IMR-90 (cell line): ENCODE data around the gene PDE6B. TPM values are rescaled to one million over a fixed set of nuclear protein-coding genes. Genes with fewer than 3 reads are reported as not detected.
"Not testable (repeated sequence)": the region's sequence is repeated elsewhere in the genome, so short reads cannot be mapped to it uniquely, and the experiment has no call there.

Experiments used
- ATAC-seq: fragments of 200-7000 bp; cut with Tn5 transposase; 2 replicates; pipeline ENCODE4 v1.9.1; 2020; ENCODE audit warnings: low read depth, mild to moderate bottlenecking, moderate library complexity
- BruUV-seq: library from RNA; stranded (reverse); fragments of 400-500 nt; replicated peaks from 2 replicates; lab custom pipeline; 2021; lab: Mats Ljungman, UMichigan
- CTCF ChIA-PET: fragments of 300-600 bp; formaldehyde crosslinking; extraction: SDS; loops from one replicate; lab custom pipeline; 2021; ENCODE audit warnings: antibody characterized with exemption; lab: Yijun Ruan, JAX
- POLR2A ChIA-PET: fragments of 300-600 bp; sonication (Branson Sonifier 250); formaldehyde crosslinking; loops from one replicate; lab custom pipeline; 2022; ENCODE audit warnings: antibody characterized with exemption; ENCODE audit not compliant: unreplicated experiment; lab: Charles Lee
- DNase-seq: peaks from one replicate; pipeline ENCODE4 v3.0.0; 2013
- H2AFZ ChIP-seq: replicated peaks from 2 replicates; pipeline ENCODE3; 2013; ENCODE audit warnings: low read length, mild to moderate bottlenecking; ENCODE audit not compliant: poor library complexity
- H2AK5ac ChIP-seq: 2 replicates; pipeline ENCODE4 v1.6.1; 2013; ENCODE audit warnings: low read depth, low read length, inconsistent platforms
- H2AK9ac ChIP-seq: replicated peaks from 2 replicates; pipeline ENCODE3; 2013; ENCODE audit warnings: mild to moderate bottlenecking, low read depth, low read length, moderate library complexity; ENCODE audit not compliant: poor library complexity
- H2BK120ac ChIP-seq: 2 replicates; pipeline ENCODE4 v1.6.1; 2013; ENCODE audit warnings: low read depth, low read length, inconsistent platforms
- H2BK15ac ChIP-seq: 3 replicates; pipeline ENCODE4 v1.6.1; 2013; ENCODE audit warnings: low read depth, low read length, inconsistent platforms
- H2BK20ac ChIP-seq: 2 replicates; pipeline ENCODE4 v1.6.1; 2013; ENCODE audit warnings: low read depth, mild to moderate bottlenecking, inconsistent platforms, low read length, moderate library complexity
- H2BK5ac ChIP-seq: 2 replicates; pipeline ENCODE4 v1.6.1; 2013; ENCODE audit warnings: mild to moderate bottlenecking, low read depth, low read length, inconsistent platforms; ENCODE audit not compliant: poor library complexity, severe bottlenecking
- H3K14ac ChIP-seq: replicated peaks from 2 replicates; pipeline ENCODE4 v1.6.1; 2013; ENCODE audit warnings: low read depth, low read length, inconsistent platforms
- H3K18ac ChIP-seq: 2 replicates; pipeline ENCODE4 v1.6.1; 2013; ENCODE audit warnings: low read depth, low read length, control low read depth
- H3K23ac ChIP-seq: 2 replicates; pipeline ENCODE4 v1.6.1; 2013; ENCODE audit warnings: low read depth, low read length, inconsistent platforms
- H3K27ac ChIP-seq: 2 replicates; pipeline ENCODE4 v1.5.1; 2013; ENCODE audit warnings: mild to moderate bottlenecking, control low read depth, low read length; ENCODE audit not compliant: insufficient read depth
- H3K27me3 ChIP-seq: 2 replicates; pipeline ENCODE4 v1.6.1; 2013; ENCODE audit warnings: low read length; ENCODE audit not compliant: control insufficient read depth, insufficient read depth
- H3K36me3 ChIP-seq: 2 replicates; pipeline ENCODE4 v1.6.1; 2013; ENCODE audit warnings: low read length, mixed read lengths; ENCODE audit not compliant: control insufficient read depth, insufficient read depth
- H3K4ac ChIP-seq: 2 replicates; pipeline ENCODE4 v1.6.1; 2013; ENCODE audit warnings: low read depth, low read length, inconsistent platforms
- H3K4me1 ChIP-seq: 2 replicates; pipeline ENCODE4 v1.6.1; 2013; ENCODE audit warnings: low read length, mixed read lengths; ENCODE audit not compliant: control insufficient read depth, insufficient read depth
- H3K4me2 ChIP-seq: 2 replicates; pipeline ENCODE4 v1.6.1; 2013; ENCODE audit warnings: low read depth, mild to moderate bottlenecking, control low read depth, low read length, moderate library complexity
- H3K4me3 ChIP-seq: 2 replicates; pipeline ENCODE4 v1.5.1; 2013; ENCODE audit warnings: low read depth, mild to moderate bottlenecking, control low read depth, low read length, moderate library complexity; ENCODE audit not compliant: insufficient read depth
- H3K56ac ChIP-seq: 2 replicates; pipeline ENCODE4 v1.6.1; 2013; ENCODE audit warnings: low read length, inconsistent platforms; ENCODE audit not compliant: insufficient read depth; ENCODE audit errors: extremely low read depth
- H3K79me1 ChIP-seq, 2 experiments: 2 replicates each; pipeline ENCODE4 v1.6.1; 2013; ENCODE audit warnings: low read length in 2 of 2, inconsistent platforms in 1 of 2, low read depth in 1 of 2
- H3K9ac ChIP-seq: 2 replicates; pipeline ENCODE4 v1.6.1; 2013; ENCODE audit warnings: low read depth, low read length, control low read depth
- H3K9me1 ChIP-seq: 2 replicates; pipeline ENCODE4 v1.6.1; 2013; ENCODE audit warnings: low read length, inconsistent platforms; ENCODE audit not compliant: insufficient read depth
- H3K9me3 ChIP-seq: 2 replicates; pipeline ENCODE4 v1.6.1; 2013; ENCODE audit warnings: low read length; ENCODE audit not compliant: control insufficient read depth, insufficient read depth
- H4K20me1 ChIP-seq: 2 replicates; pipeline ENCODE4 v1.6.1; 2013; ENCODE audit warnings: low read length, inconsistent platforms; ENCODE audit not compliant: insufficient read depth
- H4K5ac ChIP-seq: 2 replicates; pipeline ENCODE4 v1.6.1; 2013; ENCODE audit warnings: mild to moderate bottlenecking, low read depth, low read length, control low read depth
- H4K8ac ChIP-seq, 2 experiments: 2 replicates each; pipeline ENCODE4 v1.6.1; 2013; ENCODE audit warnings: low read depth in 2 of 2, low read length in 2 of 2, control low read depth in 1 of 2, inconsistent platforms in 1 of 2
- H4K91ac ChIP-seq: 2 replicates; pipeline ENCODE4 v1.6.1; 2013; ENCODE audit warnings: low read depth, low read length, inconsistent platforms; ENCODE audit not compliant: insufficient read depth
- WGBS, 2 experiments: methylation state at CpG; one replicate each; pipeline versions ENCODE4 v1.1.5 to v1.1.7; 2013; ENCODE audit warnings: missing lambda C conversion rate in 2 of 2; ENCODE audit not compliant: insufficient read length in 1 of 2; ENCODE audit errors: extremely low coverage in 2 of 2; 5-methylcytosine and 5-hydroxymethylcytosine counted together
- dilution Hi-C: fragments of 300-500 bp; cut with HindIII; formaldehyde crosslinking; loops from one replicate; pipeline ENCODE4 v1.14.3; 2018; ENCODE audit warnings: low sequenced_read_pairs; ENCODE audit not compliant: unreplicated experiment
- in situ Hi-C: fragments of 300-500 bp; cut with MboI; formaldehyde crosslinking; loops from 3 replicates; pipeline ENCODE4 v1.14.3; 2019; ENCODE audit warnings: low sequenced_read_pairs, inconsistent platforms, mixed read lengths
- intact Hi-C: fragments of 100-400 bp; cut with micrococcal nuclease; formaldehyde crosslinking; loops from 2 replicates; pipeline ENCODE4 v1.10.0; 2022
- polyA plus RNA-seq, 3 experiments: library from polyadenylated mRNA; depleted of rRNA; stranded (reverse); fragments of >200 nt; gene quantifications; 2 replicates each; pipeline ENCODE4 v1.2.3, GENCODE V29; 2012; ENCODE audit warnings: low replicate concordance in 1 of 3
- total RNA-seq: library from RNA; depleted of rRNA; stranded (reverse); fragments of >200 nt; gene quantifications from 2 replicates; pipeline ENCODE4 v1.2.3, GENCODE V29; 2012

PDE6B gene
- total and polyA plus RNA-seq, 2 of the 4 experiments (the other 2 are of a cell fraction): under 0.01 TPM; not detected in 1

DNA sequence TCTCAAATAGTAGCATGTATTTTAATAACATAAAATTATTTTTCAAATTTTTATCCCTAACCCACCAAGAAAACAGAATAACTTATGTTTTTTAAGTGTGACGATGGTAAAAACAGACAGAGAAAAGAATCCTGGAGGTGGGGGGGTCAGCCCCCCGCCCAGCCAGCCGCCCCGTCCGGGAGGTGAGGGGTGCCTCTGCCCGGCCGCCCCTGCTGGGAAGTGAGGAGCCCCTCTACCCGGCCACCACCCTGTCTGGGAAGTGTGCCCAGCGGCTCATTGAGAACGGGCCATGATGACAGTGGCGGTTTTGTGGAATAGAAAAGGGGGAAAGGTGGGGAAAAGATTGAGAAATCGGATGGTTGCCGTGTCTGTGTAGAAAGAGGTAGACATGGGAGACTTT lies 33.2 kb upstream of the PDE6B start:
- H3K27ac ChIP-seq, H3K79me1 ChIP-seq, H2AFZ ChIP-seq, H3K14ac ChIP-seq, H3K4ac ChIP-seq, dilution Hi-C loops, H4K5ac ChIP-seq, H4K91ac ChIP-seq, intact Hi-C loops, H3K9me3 ChIP-seq, CTCF ChIA-PET, H3K9me1 ChIP-seq, H3K4me2 ChIP-seq, H2BK5ac ChIP-seq, H3K23ac ChIP-seq, in situ Hi-C loops, H2AK5ac ChIP-seq, H3K27me3 ChIP-seq, H4K20me1 ChIP-seq, H3K18ac ChIP-seq, POLR2A ChIA-PET, H3K36me3 ChIP-seq, H3K4me1 ChIP-seq, H4K8ac ChIP-seq, H2BK120ac ChIP-seq, H2BK20ac ChIP-seq, ATAC-seq, H3K56ac ChIP-seq, H3K9ac ChIP-seq, H2BK15ac ChIP-seq, BruUV-seq, H2AK9ac ChIP-seq, H3K4me3 ChIP-seq, DNase-seq: not testable (repeated sequence)
- no CpG with 5 or more reads among the region's 13 CpGs for WGBS, 2 experiments
